IPS-11a (cell line): ENCODE measurements around the gene STAT3.
"Not testable (repeated sequence)": the region's sequence is repeated elsewhere in the genome, so short reads cannot be mapped to it uniquely, and the experiment has no call there.

Source experiments
- H3K4me3 ChIP-seq: one replicate; pipeline ENCODE4 v1.5.1; 2013; ENCODE audit warnings: low read depth, low read length, control low read depth

STAT3 gene

DNA sequence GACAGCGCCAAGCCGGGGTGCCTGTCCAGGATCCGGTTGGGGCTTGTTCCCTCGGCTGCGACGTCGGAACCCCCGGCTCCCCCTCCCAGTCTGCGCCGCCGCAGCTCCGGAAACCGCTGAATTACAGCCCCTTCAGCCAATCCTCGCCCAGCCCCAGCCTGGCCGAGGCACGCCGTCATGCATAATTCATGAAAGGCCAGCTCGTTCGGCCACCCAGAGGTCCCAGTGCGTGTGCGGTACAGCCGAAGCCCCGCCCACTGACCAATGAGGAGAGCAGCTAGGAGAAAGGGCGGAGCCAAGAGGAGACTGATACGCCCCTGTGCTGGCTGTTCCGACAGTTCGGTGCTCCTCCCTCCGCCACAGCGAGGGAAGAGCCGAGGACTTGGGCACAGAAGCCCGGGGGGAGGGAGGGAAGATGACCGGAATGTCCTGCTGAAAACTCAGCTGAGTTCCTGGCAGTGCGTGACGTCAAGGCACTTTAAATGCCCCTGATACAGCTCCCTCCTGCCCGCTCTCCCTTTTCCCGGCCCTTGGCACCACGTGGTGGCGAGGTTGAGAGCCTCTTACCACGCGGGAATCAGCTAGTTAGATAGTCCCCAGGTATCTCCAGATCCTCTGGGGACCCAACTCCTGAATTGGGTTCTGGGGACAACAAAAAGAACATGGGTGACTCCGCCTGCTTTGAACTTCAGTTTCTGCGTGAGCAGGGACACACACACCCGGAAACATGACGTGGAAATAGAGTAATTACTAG lies at the start of gene STAT3:
TSS of gene STAT3 (minus strand) at position 62 of the 754 bp plus-strand sequence. CDS start 39,926 bp downstream, outside the sequence.
- peak within 1 kb of the TSS; percentile 88 for H3K4me3 ChIP-seq

GRCh38 chr17:42436391-42436790 lies 48.1 kb upstream of the STAT3 start:
- H3K4me3 ChIP-seq = no peak overlapping the region

DNA sequence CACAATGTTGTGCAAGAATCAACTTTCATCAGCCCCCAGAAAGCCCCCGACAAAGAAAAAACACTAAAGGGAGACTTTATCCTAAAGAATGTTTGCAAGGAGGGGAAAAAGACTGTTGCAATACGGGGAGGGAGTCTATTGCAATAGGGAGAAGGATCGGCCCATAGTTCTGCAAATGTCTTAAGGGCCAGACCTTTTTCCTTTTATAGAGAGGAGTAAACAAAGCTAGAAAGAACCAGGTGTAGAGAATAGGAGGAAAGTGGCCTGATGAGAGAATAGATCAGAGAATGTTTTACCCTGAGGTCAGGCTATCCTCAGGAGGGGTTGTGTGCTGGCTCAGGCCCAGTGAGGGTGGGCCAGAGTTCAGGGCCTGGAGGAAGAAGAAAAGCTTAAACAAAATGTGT lies 43.5 kb upstream of the STAT3 start:
- H3K4me3 ChIP-seq = no peak overlapping the region

GRCh38 chr17:42429726-42430447 lies 41.6 kb upstream of the STAT3 start:
- H3K4me3 ChIP-seq = no peak overlapping the region

DNA sequence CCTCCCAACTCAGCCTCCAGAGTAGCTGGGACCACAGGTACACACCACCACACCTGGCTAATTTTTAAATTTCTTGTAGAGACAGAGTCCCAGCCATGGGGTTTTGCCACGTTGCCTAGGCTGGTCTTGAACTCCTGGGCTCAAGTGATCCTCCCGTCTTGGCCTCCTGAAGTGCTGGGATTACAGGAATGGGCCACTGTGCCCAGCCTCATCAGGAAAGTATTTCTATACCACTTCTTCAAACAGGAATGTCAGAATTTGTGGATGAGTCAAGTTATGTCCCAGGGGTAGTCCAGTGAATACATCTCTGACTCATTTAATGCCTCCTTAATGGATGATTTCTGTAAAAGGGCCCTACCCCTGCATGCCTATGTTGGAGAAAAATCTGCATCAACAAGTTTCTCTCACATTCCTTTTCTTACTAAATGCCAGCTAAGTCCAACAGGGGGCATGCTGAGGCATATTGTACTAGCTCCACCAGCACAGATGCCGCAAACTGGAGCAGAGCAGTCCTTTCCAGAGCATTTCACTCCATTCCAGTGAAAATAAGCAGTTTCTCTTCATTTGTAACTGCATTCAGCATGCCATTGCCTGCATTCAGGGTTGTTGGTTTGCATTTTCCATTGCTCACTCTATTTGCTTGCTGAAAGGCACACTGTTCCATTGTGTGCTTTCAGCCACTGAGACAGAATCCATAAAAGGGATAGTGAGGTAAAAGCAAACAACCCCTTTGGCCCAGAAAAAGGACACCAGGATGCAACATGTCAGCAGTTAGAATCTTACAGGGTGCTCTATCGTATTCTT lies 40.1 kb upstream of the STAT3 start:
- H3K4me3 ChIP-seq = no peak overlapping the region

DNA sequence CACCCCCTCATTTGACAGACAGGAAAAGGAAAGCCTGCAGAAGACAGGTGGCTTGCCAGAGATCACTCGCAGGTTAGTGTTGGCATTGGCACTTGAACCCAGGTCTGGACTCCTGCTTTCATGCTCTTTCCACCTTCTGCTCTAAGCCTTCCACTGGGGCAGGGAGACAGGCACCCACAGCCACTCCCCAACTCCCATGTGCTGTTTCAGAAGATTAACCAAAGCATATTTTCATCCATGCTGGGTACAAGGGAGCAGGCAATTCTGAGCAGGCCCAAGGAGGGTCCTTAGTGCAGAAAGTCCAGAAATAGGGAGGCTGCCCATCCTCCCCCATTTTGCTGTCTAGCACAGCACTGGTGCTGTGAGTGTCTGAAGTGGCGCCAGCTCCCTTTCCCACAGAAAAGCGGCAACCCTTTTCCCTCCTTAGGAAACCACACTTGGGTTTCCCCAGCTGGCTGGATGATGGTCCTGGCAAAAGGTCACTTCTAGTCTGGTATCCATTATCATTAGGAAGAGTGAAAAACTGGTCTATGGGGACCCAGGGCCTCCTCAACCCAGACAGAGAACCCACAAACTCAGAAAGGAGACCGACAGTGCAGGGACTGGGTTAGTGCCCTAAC lies 36.9 kb upstream of the STAT3 start:
- no peak overlapping the region for H3K4me3 ChIP-seq

GRCh38 chr17:42423766-42424165 lies 35.5 kb upstream of the STAT3 start:
- no peak overlapping the region for H3K4me3 ChIP-seq

DNA sequence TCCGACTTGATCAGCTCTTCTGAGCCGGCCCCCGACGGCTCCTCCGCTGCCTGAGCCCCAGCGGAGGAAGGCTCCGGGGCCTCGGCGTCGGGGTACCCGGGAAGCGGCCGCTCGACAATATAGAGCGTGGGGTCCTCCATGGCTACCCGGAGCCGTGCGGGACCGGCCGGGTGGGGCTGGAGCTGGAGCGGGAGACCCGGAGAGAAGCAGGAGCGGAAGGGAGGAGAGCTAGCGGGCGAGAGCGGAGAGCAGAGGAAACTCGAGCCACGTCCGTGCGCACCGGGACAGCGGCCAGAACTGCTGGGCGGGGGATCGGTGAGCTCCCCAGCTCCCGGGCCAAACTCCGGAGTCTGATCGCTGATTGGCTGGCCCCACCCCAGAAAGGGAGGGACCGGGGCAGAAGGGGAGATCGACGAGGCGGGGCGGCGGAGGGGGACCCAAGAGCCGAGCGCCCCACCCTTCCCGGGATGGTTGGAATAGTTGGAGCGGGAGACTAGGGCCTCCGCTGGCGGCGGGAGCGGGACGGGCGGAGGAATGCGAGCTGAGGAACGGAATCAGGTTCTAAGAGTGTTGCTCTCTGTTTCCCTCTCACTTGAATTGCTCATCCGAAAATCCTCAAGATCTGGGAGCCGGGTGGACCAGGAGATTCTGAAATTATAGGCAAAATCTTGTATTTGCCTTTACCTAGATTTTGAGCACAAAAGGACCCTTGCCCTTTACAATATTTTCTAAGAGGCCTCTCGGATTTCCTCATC lies 34.9 kb upstream of the STAT3 start, which contains the start of gene CAVIN1:
TSS of gene CAVIN1 (minus strand) at position 299 of the 755 bp plus-strand sequence. CDS start at position 140, 159 bp downstream.
- peak within 1 kb of the TSS; percentile 95 for H3K4me3 ChIP-seq

GRCh38 chr17:42422412-42422957 lies 34.2 kb upstream of the STAT3 start:
- peak overlapping the region; percentile 95 for H3K4me3 ChIP-seq

GRCh38 chr17:42421507-42422338 lies 33.5 kb upstream of the STAT3 start:
- H3K4me3 ChIP-seq = peak overlapping the region; percentile 95

- H3K4me3 ChIP-seq = peak overlapping the region; percentile 95
Observed at GRCh38 chr17:42421136-42421506, 32.9 kb upstream of the STAT3 start.

- not testable (repeated sequence) for H3K4me3 ChIP-seq
Observed at GRCh38 chr17:42417981-42418380, 29.7 kb upstream of the STAT3 start.

DNA sequence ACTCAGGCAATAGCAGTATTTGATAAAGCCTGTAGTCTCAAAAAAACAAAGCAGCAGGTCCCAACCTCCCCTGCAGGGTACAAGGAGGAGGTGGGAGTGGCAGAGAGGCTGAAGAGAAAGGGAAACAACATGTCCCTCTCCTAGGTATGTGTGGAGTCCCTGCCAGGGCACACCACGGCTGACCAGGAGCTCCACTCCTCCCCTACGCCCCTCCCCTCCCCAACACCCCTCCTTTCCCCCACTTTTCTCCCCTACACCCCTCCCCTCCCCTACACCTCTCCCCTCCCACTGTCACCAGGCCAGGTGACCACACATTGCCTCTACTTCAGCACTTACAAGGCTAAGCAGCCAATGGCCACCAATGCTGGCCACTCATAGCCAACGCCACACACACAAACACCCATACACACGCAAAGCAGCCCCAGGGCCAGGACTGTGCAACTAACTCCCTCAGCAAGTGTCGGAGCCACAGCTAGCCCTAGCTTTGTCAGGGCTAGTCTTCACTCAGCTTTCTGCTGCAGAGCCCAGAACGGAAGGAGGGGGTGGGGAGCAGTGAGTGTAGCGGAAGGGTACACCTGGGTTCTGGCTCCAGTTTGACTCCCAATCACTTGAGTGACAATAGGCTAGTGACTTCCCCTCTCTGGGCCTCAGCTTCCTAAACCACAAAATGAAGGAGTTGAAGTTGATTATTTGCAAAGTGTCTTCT lies 26.6 kb upstream of the STAT3 start:
- no peak overlapping the region for H3K4me3 ChIP-seq

- no peak overlapping the region for H3K4me3 ChIP-seq
Observed at GRCh38 chr17:42413464-42414040, 25.3 kb upstream of the STAT3 start.

DNA sequence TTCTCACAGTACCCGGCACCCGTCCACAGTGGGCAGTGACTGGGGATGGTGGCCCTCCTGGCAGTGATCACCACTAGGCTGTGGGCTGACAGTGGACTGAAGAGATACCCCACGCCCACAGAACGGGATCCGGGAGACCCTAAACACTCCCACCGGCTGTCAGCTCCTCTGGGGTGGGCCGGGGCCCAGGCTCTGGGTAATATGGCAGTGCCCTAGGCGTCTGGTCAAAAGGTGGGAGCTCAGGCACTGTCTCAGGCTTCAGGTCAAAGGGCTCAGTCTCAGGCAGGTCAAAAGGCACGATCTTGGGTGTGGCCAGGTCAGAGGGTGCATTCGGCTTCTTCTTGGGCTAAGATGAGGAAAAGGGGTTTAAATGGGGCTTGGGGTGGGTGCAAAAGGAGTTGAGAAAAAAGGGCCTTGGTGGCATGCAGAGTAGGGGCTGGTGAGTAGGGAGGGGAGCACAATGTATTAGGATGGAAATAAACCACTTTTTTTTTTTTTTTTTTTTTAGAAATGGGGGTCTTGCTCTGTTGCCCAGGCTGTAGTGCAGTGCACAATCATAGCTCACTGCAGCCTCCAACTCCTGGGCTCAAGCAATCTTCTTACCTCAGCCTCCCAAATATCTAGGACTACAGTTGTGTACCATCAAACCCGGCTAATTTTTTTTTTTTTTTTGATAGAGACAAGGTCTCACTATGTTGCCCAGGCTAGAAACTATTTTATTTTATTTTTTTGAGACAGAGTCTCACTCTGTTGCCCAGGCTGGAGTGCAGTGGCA lies 23.9 kb upstream of the STAT3 start:
- H3K4me3 ChIP-seq = no peak overlapping the region

DNA sequence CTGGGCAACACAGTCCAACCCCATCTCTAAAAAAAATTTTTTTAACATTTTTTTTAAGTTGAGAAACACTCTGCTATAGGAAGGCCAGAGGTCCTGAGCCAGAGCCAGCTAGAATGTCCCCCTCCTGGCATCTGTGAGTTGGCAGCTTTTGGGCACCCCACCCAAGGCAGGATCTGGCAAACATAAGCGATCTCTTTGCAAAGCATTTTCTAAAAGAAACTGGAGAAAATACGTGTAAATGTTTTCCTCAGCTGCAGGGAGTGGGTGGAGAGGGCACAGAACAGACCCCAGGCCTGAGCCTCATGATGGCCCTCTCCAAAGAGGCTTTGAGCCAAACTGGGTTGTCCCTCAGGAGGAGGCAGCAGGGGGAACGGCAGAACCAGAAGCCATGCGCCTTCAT lies 23.1 kb upstream of the STAT3 start:
- no peak overlapping the region for H3K4me3 ChIP-seq

- no peak overlapping the region for H3K4me3 ChIP-seq
Observed at GRCh38 chr17:42410319-42410685, 22.1 kb upstream of the STAT3 start.
